ENCODE results near the gene CYP26B1. TPM values are rescaled to one million over a fixed set of nuclear protein-coding genes. Genes with fewer than 3 reads are reported as not detected.

Gene CYP26B1
- polyA plus RNA-seq (ENCODE audit: insufficient read length in 4 of 4), result 10 to 100 TPM; 14.8 to 18.3 (median 15.8) TPM

- DNase-seq (ENCODE audit: low read depth in 4 of 4, low spot score in 2 of 4), result no peak
These were observed at the start of gene CYP26B1 for GRCh38 chr2:72147303-72147971. CYP26B1 (minus strand) TSS chr2:72147862; CDS start chr2:72147834, 28 bp downstream.

GRCh38 chr2:72193723-72194122, 46.1 kb upstream of the CYP26B1 start:
- DNase-seq (ENCODE audit: low read depth in 4 of 4, low spot score in 2 of 4), result no peak

GRCh38 chr2:72191441-72191840, 43.8 kb upstream of the CYP26B1 start:
- no peak for DNase-seq (ENCODE audit: low read depth in 4 of 4, low spot score in 2 of 4)

GRCh38 chr2:72185206-72185605, 37.5 kb upstream of the CYP26B1 start:
- DNase-seq (ENCODE audit: low read depth in 4 of 4, low spot score in 2 of 4), result no peak

- no peak for DNase-seq (ENCODE audit: low read depth in 4 of 4, low spot score in 2 of 4)
These were observed 35.8 kb upstream of the CYP26B1 start for GRCh38 chr2:72183466-72183865.

- DNase-seq (ENCODE audit: low read depth in 4 of 4, low spot score in 2 of 4), result peak in 2 of 4 donors; percentile 21 to 40
These were observed 35.4 kb upstream of the CYP26B1 start for GRCh38 chr2:72183016-72183415.

- no peak for DNase-seq (ENCODE audit: low read depth in 4 of 4, low spot score in 2 of 4)
These were observed 34.9 kb upstream of the CYP26B1 start for GRCh38 chr2:72182547-72182946.

GRCh38 chr2:72181616-72182015, 34.0 kb upstream of the CYP26B1 start:
- no peak for DNase-seq (ENCODE audit: low read depth in 4 of 4, low spot score in 2 of 4)

GRCh38 chr2:72180351-72180750, 32.7 kb upstream of the CYP26B1 start:
- no peak for DNase-seq (ENCODE audit: low read depth in 4 of 4, low spot score in 2 of 4)

GRCh38 chr2:72178551-72178950, 30.9 kb upstream of the CYP26B1 start:
- no peak for DNase-seq (ENCODE audit: low read depth in 4 of 4, low spot score in 2 of 4)

- DNase-seq (ENCODE audit: low read depth in 4 of 4, low spot score in 2 of 4), result no peak
These were observed 28.6 kb upstream of the CYP26B1 start for GRCh38 chr2:72176281-72176680.

GRCh38 chr2:72175636-72176035, 28.0 kb upstream of the CYP26B1 start:
- no peak for DNase-seq (ENCODE audit: low read depth in 4 of 4, low spot score in 2 of 4)

- DNase-seq (ENCODE audit: low read depth in 4 of 4, low spot score in 2 of 4), result no peak
These were observed 26.1 kb upstream of the CYP26B1 start for GRCh38 chr2:72173640-72174321.

- no peak for DNase-seq (ENCODE audit: low read depth in 4 of 4, low spot score in 2 of 4)
These were observed 24.8 kb upstream of the CYP26B1 start for GRCh38 chr2:72172478-72172877.

- DNase-seq (ENCODE audit: low read depth in 4 of 4, low spot score in 2 of 4), result no peak
These were observed 18.6 kb upstream of the CYP26B1 start for GRCh38 chr2:72166279-72166678.

- no peak for DNase-seq (ENCODE audit: low read depth in 4 of 4, low spot score in 2 of 4)
These were observed 18.1 kb upstream of the CYP26B1 start for GRCh38 chr2:72165792-72166191.

- no peak for DNase-seq (ENCODE audit: low read depth in 4 of 4, low spot score in 2 of 4)
These were observed 14.9 kb upstream of the CYP26B1 start for GRCh38 chr2:72162574-72162973.

GRCh38 chr2:72159211-72159993, 11.7 kb upstream of the CYP26B1 start:
- DNase-seq (ENCODE audit: low read depth in 4 of 4, low spot score in 2 of 4), result no peak

GRCh38 chr2:72157871-72158771, 10.5 kb upstream of the CYP26B1 start:
- no peak for DNase-seq (ENCODE audit: low read depth in 4 of 4, low spot score in 2 of 4)

GRCh38 chr2:72156872-72157271, 9.2 kb upstream of the CYP26B1 start:
- no peak for DNase-seq (ENCODE audit: low read depth in 4 of 4, low spot score in 2 of 4)
